ENCODE data around the gene CMKLR1. TPM values are rescaled to one million over a fixed set of nuclear protein-coding genes. Genes with fewer than 3 reads are reported as not detected.

The CMKLR1 gene
- total and polyA plus RNA-seq, 9 donors: 1.4 to 28.3 (median 3.1) TPM

- no peak overlapping the region for H3K4me3 ChIP-seq
- intact Hi-C loops (cut with DNase I): no loop called here
- H3K27me3 ChIP-seq: no peaks in the 10 kb centered on the region
- no peak overlapping the region for H3K27ac ChIP-seq
- H3K4me1 ChIP-seq (ENCODE audit: insufficient read depth): no peaks in the 10 kb centered on the region
- TF ChIP-seq POLR2A (IDR thresholded peaks at IDR 0.05) (no peak), EP300 (IDR thresholded peaks at IDR 0.05) (no peak), CTCF (IDR thresholded peaks at IDR 0.05) (no peak)
- DNase-seq: no peak
- no peaks in the 10 kb centered on the region for H3K36me3 ChIP-seq
- no peaks in the 10 kb centered on the region for H3K9me3 ChIP-seq
- 56 to 70% (median 67%) methylated on average over 3 of the region's 3 CpGs for WGBS, 3 donors
Measured at GRCh38 chr12:108361606-108362005, 22.5 kb upstream of the CMKLR1 start.

DNA sequence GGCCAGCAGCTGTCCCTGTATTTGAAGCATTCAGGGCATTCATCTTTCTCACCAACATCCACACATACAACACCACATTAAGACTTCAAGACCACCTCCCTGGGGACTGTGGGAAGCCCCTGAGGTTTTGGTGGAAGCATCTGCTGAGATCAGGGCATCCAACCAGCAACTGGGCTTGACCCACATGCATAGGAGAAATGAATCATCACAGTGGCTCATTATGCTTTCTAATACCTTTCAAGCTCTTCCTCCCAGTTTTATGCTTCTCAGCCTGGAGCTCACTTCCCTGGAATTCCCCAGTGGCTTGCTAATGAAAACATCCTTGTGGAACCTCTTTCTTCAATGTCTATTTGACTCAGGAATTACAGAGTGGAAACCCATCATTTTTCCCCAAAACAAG lies 21.4 kb upstream of the CMKLR1 start:
- H3K9me3 ChIP-seq: no peaks in the 10 kb centered on the region
- H3K27me3 ChIP-seq: no peaks in the 10 kb centered on the region
- H3K27ac ChIP-seq: no peak overlapping the region
- DNase-seq: no peak
- no peaks in the 10 kb centered on the region for H3K36me3 ChIP-seq
- intact Hi-C loops (cut with DNase I): no loop called here
- TF ChIP-seq CTCF (IDR thresholded peaks at IDR 0.05): no peak
- no peak for TF ChIP-seq EP300 (IDR thresholded peaks at IDR 0.05)
- no peak for TF ChIP-seq POLR2A (IDR thresholded peaks at IDR 0.05)
- H3K4me1 ChIP-seq (ENCODE audit: insufficient read depth): no peaks in the 10 kb centered on the region
- no peak overlapping the region for H3K4me3 ChIP-seq

GRCh38 chr12:108360057-108360456 lies 20.9 kb upstream of the CMKLR1 start:
- no peaks in the 10 kb centered on the region for H3K27me3 ChIP-seq
- H3K9me3 ChIP-seq: no peaks in the 10 kb centered on the region
- no peak for DNase-seq
- TF ChIP-seq CTCF (IDR thresholded peaks at IDR 0.05): no peak
- no peak for TF ChIP-seq EP300 (IDR thresholded peaks at IDR 0.05)
- no peak for TF ChIP-seq POLR2A (IDR thresholded peaks at IDR 0.05)
- no peak overlapping the region for H3K27ac ChIP-seq
- intact Hi-C loops (cut with DNase I): no loop called here
- no peaks in the 10 kb centered on the region for H3K36me3 ChIP-seq
- H3K4me1 ChIP-seq (ENCODE audit: insufficient read depth): no peaks in the 10 kb centered on the region
- no peak overlapping the region for H3K4me3 ChIP-seq

GRCh38 chr12:108358580-108358965 lies 19.5 kb upstream of the CMKLR1 start:
- no peak for TF ChIP-seq CTCF (IDR thresholded peaks at IDR 0.05)
- no peak for TF ChIP-seq EP300 (IDR thresholded peaks at IDR 0.05)
- TF ChIP-seq POLR2A (IDR thresholded peaks at IDR 0.05): no peak
- Histone ChIP-seq H3K27me3 (no peaks in the 10 kb centered on the region), H3K4me3 (no peak overlapping the region), H3K9me3 (no peaks in the 10 kb centered on the region), H3K27ac (no peak overlapping the region), H3K4me1 (ENCODE audit: insufficient read depth) (no peaks in the 10 kb centered on the region), H3K36me3 (no peaks in the 10 kb centered on the region)
- intact Hi-C loops (cut with DNase I): no loop called here
- no peak for DNase-seq
- 21 to 32% (median 28%) methylated on average over 7 of the region's 7 CpGs for WGBS, 3 donors
